ENCODE results near the gene BCL2. TPM values are rescaled to one million over a fixed set of nuclear protein-coding genes. Genes with fewer than 3 reads are reported as not detected.

Gene BCL2
- polyA plus RNA-seq, 1 of the 3 experiments (the other 2 are of a cell fraction): 1.5 TPM

DNA sequence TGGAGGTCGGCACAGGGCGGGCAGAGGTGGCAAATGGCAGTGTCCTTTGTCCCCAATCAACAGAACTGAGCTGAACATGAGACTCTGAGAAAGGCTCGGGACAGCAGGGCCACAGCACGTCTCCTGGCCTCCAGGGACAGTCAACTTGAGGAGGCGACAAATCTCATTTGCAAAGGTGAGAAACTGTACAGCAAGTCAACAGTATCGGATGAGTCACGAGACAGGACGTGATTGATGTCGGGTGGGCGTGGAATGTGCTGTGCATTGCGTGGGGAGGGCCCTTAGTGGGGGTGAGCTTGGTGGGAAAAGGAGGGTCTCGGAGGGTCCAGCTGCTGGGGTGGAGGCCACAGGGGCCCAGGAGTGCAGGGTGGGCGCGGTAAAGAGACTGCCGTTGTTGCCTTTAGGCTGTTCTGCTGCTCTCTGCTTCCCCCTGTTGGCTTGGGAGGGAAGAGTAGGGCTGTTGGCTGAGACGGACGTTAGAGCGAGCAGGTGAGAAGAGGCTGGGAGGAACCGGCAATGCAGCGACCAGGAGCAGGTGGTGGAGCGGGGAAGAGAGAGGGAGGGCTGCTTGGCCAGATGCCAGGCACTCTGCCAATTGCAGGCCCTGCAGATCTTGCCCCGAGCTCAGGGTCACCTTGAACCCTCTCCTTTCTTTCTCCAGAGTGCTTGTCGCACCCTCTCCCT, 164.3 kb downstream of the BCL2 start:
- H3K27ac ChIP-seq (ENCODE audit: low read depth in 2 of 2, low read length in 1 of 2): no peak overlapping the region
- H2AFZ ChIP-seq (ENCODE audit: low read depth): no peak overlapping the region
- peaks cover 0 to 15% of the 10 kb centered on the region in 2 experiments; a peak in 2 of 4 replicates for H3K4me1 ChIP-seq (ENCODE audit: control insufficient read depth in 1 of 2, insufficient read depth in 2 of 2, low read depth in 1 of 2, low read length in 1 of 2)
- no peak overlapping the region for H3K4me2 ChIP-seq
- H3K4me3 ChIP-seq (ENCODE audit: low read depth in 2 of 2, low read length in 1 of 2): no peak overlapping the region
- no peaks in the 10 kb centered on the region for H4K20me1 ChIP-seq (ENCODE audit: insufficient read depth)
- TF ChIP-seq USF2 (IDR thresholded peaks at IDR 0.05; ENCODE audit: borderline replicate concordance, low read depth, low read length) (no peak), RCOR1 (IDR thresholded peaks at IDR 0.05; ENCODE audit: low read length) (no peak), FOSL2 (IDR thresholded peaks at IDR 0.05; ENCODE audit: borderline replicate concordance, low read depth) (no peak), FOXM1 (IDR thresholded peaks at IDR 0.05; ENCODE audit: low read depth) (no peak), RAD21 (IDR thresholded peaks at IDR 0.05; ENCODE audit: low read length) (peak; percentile 54), CTCF (IDR thresholded peaks at IDR 0.05) (peak; percentile 51), PBX3 (IDR thresholded peaks at IDR 0.05) (no peak)
- TF ChIP-seq, protein P1, sequence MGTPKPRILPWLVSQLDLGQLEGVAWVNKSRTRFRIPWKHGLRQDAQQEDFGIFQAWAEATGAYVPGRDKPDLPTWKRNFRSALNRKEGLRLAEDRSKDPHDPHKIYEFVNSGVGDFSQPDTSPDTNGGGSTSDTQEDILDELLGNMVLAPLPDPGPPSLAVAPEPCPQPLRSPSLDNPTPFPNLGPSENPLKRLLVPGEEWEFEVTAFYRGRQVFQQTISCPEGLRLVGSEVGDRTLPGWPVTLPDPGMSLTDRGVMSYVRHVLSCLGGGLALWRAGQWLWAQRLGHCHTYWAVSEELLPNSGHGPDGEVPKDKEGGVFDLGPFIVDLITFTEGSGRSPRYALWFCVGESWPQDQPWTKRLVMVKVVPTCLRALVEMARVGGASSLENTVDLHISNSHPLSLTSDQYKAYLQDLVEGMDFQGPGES (IDR thresholded peaks at IDR 0.05; ENCODE audit: low read depth, low read length): no peak
- CTCF ChIA-PET: interaction anchor here (0.8 to 1.8 kb wide), 8 partner anchors 8 to 162 kb away, joined by 3 to 8 read pairs (median 4); no protein-coding TSS in a partner anchor
- H3K9me2 ChIP-seq: no peaks in the 10 kb centered on the region
- no peak overlapping the region for H3K9ac ChIP-seq
- 77% methylated on average over 22 of the region's 23 CpGs for WGBS (ENCODE audit: low lambda C conversion rate)
- H3K9me3 ChIP-seq: no peaks in the 10 kb centered on the region
- H3F3A ChIP-seq (replicated peaks; ENCODE audit: insufficient read depth): no peaks in the 10 kb centered on the region
- no peaks in the 10 kb centered on the region for H3K27me3 ChIP-seq (ENCODE audit: insufficient read depth)
- no peaks in the 10 kb centered on the region for H3K79me2 ChIP-seq (ENCODE audit: insufficient read depth)
- POLR2A ChIA-PET: no interaction called here
- H3K36me3 ChIP-seq (replicated peaks in 1 of 2; ENCODE audit: control insufficient read depth in 1 of 2, insufficient read depth in 2 of 2, low read length in 1 of 2): no peaks in the 10 kb centered on the region
- DNase-seq: peak; percentile 45

GRCh38 chr18:63154350-63155152, 165.0 kb downstream of the BCL2 start:
- no peak overlapping the region for H3K4me2 ChIP-seq
- TF ChIP-seq ZBTB33 (IDR thresholded peaks at IDR 0.05; ENCODE audit: borderline replicate concordance, low read depth): no peak
- no peak for TF ChIP-seq GABPA (IDR thresholded peaks at IDR 0.05; ENCODE audit: low read depth)
- no peak for TF ChIP-seq MXI1 (IDR thresholded peaks at IDR 0.05; ENCODE audit: low read depth, low read length)
- no peak for TF ChIP-seq CTCF (IDR thresholded peaks at IDR 0.05)
- TF ChIP-seq PBX3 (IDR thresholded peaks at IDR 0.05): no peak
- TF ChIP-seq GATA2 (CRISPR knock-in tag; IDR thresholded peaks at IDR 0.05): no peak
- no peak for TF ChIP-seq TCF12 (IDR thresholded peaks at IDR 0.05)

More at GRCh38 chr18:63154350-63155152, 165.0 kb downstream of the BCL2 start:
- CTCF ChIA-PET: interaction anchor here (0.8 to 1.8 kb wide), 7 partner anchors 9 to 163 kb away, joined by 3 to 8 read pairs (median 4); no protein-coding TSS in a partner anchor
- POLR2A ChIA-PET: no interaction called here
- Histone ChIP-seq H3K4me3 (ENCODE audit: low read depth in 2 of 2, low read length in 1 of 2) (no peak overlapping the region), H3K79me2 (ENCODE audit: insufficient read depth) (no peaks in the 10 kb centered on the region), H3K27ac (ENCODE audit: low read depth in 2 of 2, low read length in 1 of 2) (no peak overlapping the region), H2AFZ (ENCODE audit: low read depth) (no peak overlapping the region), H3K9ac (no peak overlapping the region), H4K20me1 (ENCODE audit: insufficient read depth) (no peaks in the 10 kb centered on the region), H3F3A (replicated peaks; ENCODE audit: insufficient read depth) (no peaks in the 10 kb centered on the region), H3K9me3 (no peaks in the 10 kb centered on the region), H3K27me3 (ENCODE audit: insufficient read depth) (no peaks in the 10 kb centered on the region), H3K9me2 (no peaks in the 10 kb centered on the region), H3K4me1 (ENCODE audit: control insufficient read depth in 1 of 2, insufficient read depth in 2 of 2, low read depth in 1 of 2, low read length in 1 of 2) (peaks cover 0 to 9% of the 10 kb centered on the region in 2 experiments; a peak in 2 of 4 replicates), H3K36me3 (replicated peaks in 1 of 2; ENCODE audit: control insufficient read depth in 1 of 2, insufficient read depth in 2 of 2, low read length in 1 of 2) (no peaks in the 10 kb centered on the region)
- DNase-seq: no peak
- 81% methylated on average over 10 of the region's 10 CpGs for WGBS (ENCODE audit: low lambda C conversion rate)

All from SK-N-SH (cell line).